NB4 (cell line): ENCODE measurements around the gene DIS3L2.

ENCODE experiments used
- MAX ChIP-seq: IDR thresholded peaks from 2 replicates; pipeline ENCODE4 v1.6.1; 2011; ENCODE audit warnings: low read depth, low read length
- POLR2A ChIP-seq: IDR thresholded peaks from 2 replicates; pipeline ENCODE4 v1.6.1; 2011; ENCODE audit warnings: mild to moderate bottlenecking; ENCODE audit not compliant: insufficient read length; ENCODE audit errors: extremely low read depth
- TF ChIP-seq, protein P1 (sequence below): IDR thresholded peaks from one replicate; pipeline ENCODE4 v1.5.1; 2012; ENCODE audit warnings: low read depth, low read length

DNA sequence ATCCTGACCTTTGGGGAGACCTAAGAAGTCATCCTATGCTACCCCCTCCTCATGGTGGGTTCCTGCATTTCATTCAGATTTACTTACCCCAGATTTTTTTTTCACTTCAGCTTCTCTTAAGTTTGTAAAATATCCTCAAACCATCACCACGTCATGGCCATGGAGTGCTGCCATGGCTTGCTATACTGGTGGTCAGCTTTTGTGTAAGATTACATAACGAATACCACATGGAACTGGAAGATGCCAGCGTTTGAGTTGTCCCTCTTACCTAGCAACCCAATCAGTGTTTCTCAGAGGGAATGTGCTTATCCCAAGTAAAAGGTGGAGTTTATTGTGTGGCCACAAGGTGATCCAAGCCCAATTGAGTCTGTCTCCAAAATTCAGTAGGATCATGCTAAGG is 268.4 kb downstream of the DIS3L2 start:
- no peak for TF ChIP-seq POLR2A
- TF ChIP-seq, protein P1, sequence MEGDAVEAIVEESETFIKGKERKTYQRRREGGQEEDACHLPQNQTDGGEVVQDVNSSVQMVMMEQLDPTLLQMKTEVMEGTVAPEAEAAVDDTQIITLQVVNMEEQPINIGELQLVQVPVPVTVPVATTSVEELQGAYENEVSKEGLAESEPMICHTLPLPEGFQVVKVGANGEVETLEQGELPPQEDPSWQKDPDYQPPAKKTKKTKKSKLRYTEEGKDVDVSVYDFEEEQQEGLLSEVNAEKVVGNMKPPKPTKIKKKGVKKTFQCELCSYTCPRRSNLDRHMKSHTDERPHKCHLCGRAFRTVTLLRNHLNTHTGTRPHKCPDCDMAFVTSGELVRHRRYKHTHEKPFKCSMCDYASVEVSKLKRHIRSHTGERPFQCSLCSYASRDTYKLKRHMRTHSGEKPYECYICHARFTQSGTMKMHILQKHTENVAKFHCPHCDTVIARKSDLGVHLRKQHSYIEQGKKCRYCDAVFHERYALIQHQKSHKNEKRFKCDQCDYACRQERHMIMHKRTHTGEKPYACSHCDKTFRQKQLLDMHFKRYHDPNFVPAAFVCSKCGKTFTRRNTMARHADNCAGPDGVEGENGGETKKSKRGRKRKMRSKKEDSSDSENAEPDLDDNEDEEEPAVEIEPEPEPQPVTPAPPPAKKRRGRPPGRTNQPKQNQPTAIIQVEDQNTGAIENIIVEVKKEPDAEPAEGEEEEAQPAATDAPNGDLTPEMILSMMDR, result no peak
- TF ChIP-seq MAX, result no peak
